ENCODE results near the gene ERG28.

ERG28 gene

DNA sequence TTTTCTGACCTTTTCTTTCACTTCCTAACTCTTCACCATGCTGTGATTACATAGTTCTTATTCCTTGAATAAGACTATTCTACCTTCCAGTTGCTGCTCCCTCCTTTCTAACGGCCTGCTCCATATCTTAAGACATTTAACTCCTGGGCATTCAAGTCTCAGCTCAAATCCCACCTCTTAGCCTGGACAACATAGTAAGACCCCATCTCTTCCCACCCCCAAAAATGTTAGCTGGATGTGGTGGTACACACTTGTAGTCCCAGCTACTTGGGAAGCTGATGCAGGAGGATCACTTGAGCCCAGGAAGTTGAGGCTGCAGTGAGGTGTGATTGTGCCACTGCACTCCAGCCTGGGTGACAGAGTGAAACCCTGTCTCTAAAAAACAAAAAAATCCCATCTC lies 10.9 kb downstream of the ERG28 start:
- TF ChIP-seq ZNF274 (IDR thresholded peaks at IDR 0.05; ENCODE audit: low read depth, low read length), result no peak
- H3K4me3 ChIP-seq (ENCODE audit: low read length), result no peak overlapping the region

DNA sequence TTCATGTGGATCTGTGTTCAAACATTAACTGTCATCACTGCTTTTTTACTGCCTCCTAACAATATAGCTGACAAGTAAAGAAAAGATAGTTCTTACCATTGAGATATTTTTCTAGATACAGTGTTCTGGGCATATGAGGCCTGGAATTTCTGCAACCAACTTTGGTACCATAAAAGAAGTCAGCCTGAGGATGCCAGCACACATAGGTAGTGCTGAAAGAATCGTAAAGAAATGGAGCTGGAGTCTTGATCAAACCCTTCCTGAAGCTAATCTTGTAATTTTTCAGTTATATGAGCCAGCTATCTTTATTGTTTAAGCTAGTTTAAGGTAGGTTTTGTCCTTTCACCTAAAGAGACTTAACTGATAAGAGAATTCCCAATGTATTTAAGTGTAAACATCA lies 11.3 kb downstream of the ERG28 start:
- TF ChIP-seq ZNF274 (IDR thresholded peaks at IDR 0.05; ENCODE audit: low read depth, low read length), result no peak
- H3K4me3 ChIP-seq (ENCODE audit: low read length), result no peak overlapping the region

DNA sequence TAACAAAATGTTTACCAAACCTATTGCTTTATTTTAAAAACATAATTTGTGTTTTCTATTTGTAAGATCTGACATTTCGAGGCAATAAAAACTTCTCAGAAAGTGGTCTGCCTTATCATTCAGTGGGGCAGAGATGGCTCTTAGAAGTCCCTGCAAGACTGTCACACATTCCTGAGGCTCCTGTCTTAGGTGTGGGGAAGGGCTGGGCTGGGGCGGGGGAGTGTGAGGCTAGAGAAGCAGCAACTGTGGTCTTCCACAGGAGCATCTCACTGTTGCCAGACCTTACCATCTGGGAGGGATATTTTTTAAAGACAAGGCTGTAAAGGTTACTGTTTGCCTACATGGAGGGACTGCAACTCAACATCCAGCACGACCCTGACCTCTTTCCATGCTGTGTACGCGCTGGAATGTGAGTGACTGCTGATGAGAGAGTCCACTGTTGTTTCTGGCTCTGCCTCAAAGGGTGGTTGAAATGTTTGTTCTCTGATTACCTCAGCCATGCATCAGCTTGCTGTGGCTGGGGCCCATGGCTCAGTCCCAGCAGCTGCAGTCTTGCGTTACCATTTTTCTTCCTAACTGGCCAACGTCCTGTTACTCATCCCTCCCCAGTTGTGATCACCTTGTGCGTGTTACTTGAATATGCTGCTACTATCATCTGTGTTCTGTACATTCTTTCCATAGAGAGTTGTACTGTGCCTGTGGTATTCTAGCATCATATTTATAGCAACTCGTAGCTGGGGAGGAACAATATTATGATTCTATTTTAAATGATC lies 12.4 kb downstream of the ERG28 start:
- TF ChIP-seq ZNF274 (IDR thresholded peaks at IDR 0.05; ENCODE audit: low read depth, low read length), result no peak
- H3K4me3 ChIP-seq (ENCODE audit: low read length), result no peak overlapping the region

DNA sequence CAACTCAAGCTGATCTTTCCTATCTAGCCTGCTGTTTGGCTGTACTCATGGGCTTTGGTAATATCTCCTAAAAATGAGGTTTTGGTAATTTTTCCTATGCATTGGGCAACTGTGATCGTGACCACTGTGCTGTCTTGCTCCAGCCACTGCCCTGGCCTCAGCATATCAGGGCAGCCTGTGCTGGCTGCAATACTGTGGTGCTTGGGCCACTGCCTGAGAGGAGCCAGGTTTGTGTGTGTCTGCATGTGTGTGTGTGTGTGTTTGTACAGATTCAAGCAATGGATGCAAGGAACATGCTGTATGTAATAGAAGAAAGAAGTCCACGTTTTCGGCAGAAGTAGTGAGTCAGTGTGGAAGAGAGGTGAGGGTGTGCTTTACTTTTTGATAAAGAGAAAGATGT lies 13.0 kb downstream of the ERG28 start:
- H3K4me3 ChIP-seq (ENCODE audit: low read length), result no peak overlapping the region
- TF ChIP-seq ZNF274 (IDR thresholded peaks at IDR 0.05; ENCODE audit: low read depth, low read length), result no peak

- no peak overlapping the region for H3K4me3 ChIP-seq (ENCODE audit: low read length)
- TF ChIP-seq ZNF274 (IDR thresholded peaks at IDR 0.05; ENCODE audit: low read depth, low read length), result no peak
Measured at GRCh38 chr14:75646762-75647161, 13.9 kb downstream of the ERG28 start.

- no peak overlapping the region for H3K4me3 ChIP-seq (ENCODE audit: low read length)
- no peak for TF ChIP-seq ZNF274 (IDR thresholded peaks at IDR 0.05; ENCODE audit: low read depth, low read length)
Measured at GRCh38 chr14:75645056-75645455, 15.6 kb downstream of the ERG28 start.

- no peak for TF ChIP-seq ZNF274 (IDR thresholded peaks at IDR 0.05; ENCODE audit: low read depth, low read length)
Measured at GRCh38 chr14:75643985-75644384, 16.7 kb downstream of the ERG28 start.

GRCh38 chr14:75640876-75641275 lies 19.8 kb downstream of the ERG28 start:
- TF ChIP-seq ZNF274 (IDR thresholded peaks at IDR 0.05; ENCODE audit: low read depth, low read length), result no peak

More at GRCh38 chr14:75643985-75644384, 16.7 kb downstream of the ERG28 start:
- no peak overlapping the region for H3K4me3 ChIP-seq (ENCODE audit: low read length)

GRCh38 chr14:75636100-75636692 lies 24.5 kb downstream of the ERG28 start:
- no peak overlapping the region for H3K4me3 ChIP-seq (ENCODE audit: low read length)
- TF ChIP-seq ZNF274 (IDR thresholded peaks at IDR 0.05; ENCODE audit: low read depth, low read length), result no peak

More at GRCh38 chr14:75640876-75641275, 19.8 kb downstream of the ERG28 start:
- no peak overlapping the region for H3K4me3 ChIP-seq (ENCODE audit: low read length)

- no peak for TF ChIP-seq ZNF274 (IDR thresholded peaks at IDR 0.05; ENCODE audit: low read depth, low read length)
- H3K4me3 ChIP-seq (ENCODE audit: low read length), result no peak overlapping the region
Measured at GRCh38 chr14:75634848-75635247, 25.8 kb downstream of the ERG28 start.

DNA sequence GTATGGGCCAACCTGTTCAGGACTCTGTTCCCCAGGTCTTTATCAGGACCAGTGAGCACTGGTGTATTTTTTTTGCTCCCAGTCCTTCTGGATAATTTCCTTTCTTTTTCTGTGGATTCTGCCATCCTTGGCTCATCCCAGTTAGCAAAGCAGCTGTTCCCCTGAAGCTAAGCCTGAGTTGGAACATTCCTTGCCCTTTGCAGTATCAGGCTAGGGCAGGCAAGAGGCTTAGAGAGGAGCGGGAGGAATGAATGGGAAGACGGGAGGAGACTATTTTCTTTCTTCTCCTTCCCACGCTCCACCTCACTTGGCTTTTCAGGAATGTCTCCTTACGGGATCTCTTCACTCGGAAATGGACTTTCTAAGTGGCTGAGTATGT lies 29.2 kb downstream of the ERG28 start:
- no peak overlapping the region for H3K4me3 ChIP-seq (ENCODE audit: low read length)
- no peak for TF ChIP-seq ZNF274 (IDR thresholded peaks at IDR 0.05; ENCODE audit: low read depth, low read length)

GRCh38 chr14:75630695-75631452 lies 29.8 kb downstream of the ERG28 start:
- TF ChIP-seq ZNF274 (IDR thresholded peaks at IDR 0.05; ENCODE audit: low read depth, low read length), result no peak
- H3K4me3 ChIP-seq (ENCODE audit: low read length), result no peak overlapping the region

DNA sequence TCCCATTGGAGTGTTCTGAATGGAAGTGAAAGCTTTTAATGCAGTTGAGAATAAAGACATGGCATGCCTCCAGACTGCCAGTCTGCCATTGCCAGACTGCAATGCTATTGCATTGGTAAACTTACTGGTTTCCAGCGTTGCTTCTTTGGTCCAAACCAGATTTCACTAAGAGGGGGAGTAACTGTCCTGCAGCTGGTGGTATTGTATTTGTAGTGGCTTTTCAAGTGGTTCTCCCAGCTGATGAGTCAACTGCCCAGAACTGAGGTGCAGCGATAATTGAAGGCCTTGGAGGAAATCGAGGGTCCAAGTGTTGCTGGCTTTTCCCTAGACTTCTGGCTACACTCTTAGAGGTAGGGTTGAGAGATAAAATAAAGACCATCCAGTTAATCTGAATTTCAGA lies 31.9 kb downstream of the ERG28 start:
- H3K4me3 ChIP-seq (ENCODE audit: low read length), result no peak overlapping the region
- TF ChIP-seq ZNF274 (IDR thresholded peaks at IDR 0.05; ENCODE audit: low read depth, low read length), result no peak

GRCh38 chr14:75627406-75627805 lies 33.3 kb downstream of the ERG28 start:
- no peak for TF ChIP-seq ZNF274 (IDR thresholded peaks at IDR 0.05; ENCODE audit: low read depth, low read length)
- H3K4me3 ChIP-seq (ENCODE audit: low read length), result no peak overlapping the region

DNA sequence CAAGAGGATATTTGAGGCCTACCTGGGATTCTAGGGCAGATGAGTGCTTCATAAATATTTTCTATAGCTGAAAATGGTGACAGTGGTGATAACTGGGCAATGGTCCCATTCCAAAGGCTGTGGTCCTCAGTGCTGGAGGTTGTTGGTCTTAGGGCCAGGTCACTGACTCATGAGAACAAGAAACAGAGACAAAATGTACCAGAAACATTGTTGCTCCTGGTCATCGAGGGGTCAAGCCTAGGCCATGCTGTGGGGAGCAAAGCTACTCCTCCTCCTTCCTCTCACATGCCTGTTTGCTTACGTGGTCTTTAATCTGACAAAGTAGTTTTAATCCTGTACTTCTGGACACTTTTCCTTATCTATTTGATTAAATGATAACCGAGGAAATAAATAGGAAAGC lies 33.8 kb downstream of the ERG28 start:
- no peak for TF ChIP-seq ZNF274 (IDR thresholded peaks at IDR 0.05; ENCODE audit: low read depth, low read length)
- no peak overlapping the region for H3K4me3 ChIP-seq (ENCODE audit: low read length)

All from GM08714 (cell line).